ENCODE results near the gene RASL12.

DNA sequence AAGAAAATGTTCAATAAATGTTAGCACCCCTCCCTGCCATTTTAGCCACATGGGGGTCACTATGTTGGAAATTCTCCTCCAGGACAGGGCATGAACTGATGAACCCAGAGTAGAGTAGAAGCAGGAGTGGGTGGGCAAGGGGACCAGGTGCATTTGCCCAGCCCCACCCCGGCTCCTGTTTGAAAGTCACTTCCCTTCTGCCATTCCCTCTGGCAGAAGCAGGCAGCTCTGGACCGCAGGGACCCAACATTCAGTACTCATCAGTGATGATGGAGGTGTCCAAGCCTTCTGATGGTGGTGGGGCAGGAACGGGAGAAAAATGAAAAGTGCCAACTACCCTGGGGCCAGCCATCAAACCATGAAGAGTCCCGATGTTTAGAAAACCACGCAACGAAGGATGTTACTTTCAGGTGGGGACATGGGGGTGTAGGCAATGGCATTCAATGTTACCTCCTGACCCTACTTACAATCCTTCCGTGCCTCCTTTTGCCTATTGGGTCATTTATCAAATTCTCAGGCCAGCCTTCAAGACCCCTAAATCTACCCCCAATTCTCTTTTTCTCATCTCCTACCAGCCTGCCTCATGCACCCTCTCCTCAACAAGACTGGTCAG is 30.0 kb upstream of the RASL12 start:
- TF ChIP-seq, protein P1, sequence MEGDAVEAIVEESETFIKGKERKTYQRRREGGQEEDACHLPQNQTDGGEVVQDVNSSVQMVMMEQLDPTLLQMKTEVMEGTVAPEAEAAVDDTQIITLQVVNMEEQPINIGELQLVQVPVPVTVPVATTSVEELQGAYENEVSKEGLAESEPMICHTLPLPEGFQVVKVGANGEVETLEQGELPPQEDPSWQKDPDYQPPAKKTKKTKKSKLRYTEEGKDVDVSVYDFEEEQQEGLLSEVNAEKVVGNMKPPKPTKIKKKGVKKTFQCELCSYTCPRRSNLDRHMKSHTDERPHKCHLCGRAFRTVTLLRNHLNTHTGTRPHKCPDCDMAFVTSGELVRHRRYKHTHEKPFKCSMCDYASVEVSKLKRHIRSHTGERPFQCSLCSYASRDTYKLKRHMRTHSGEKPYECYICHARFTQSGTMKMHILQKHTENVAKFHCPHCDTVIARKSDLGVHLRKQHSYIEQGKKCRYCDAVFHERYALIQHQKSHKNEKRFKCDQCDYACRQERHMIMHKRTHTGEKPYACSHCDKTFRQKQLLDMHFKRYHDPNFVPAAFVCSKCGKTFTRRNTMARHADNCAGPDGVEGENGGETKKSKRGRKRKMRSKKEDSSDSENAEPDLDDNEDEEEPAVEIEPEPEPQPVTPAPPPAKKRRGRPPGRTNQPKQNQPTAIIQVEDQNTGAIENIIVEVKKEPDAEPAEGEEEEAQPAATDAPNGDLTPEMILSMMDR (IDR thresholded peaks at IDR 0.05; ENCODE audit: insufficient read depth, low read length, poor library complexity, severe bottlenecking) = no peak
- TF ChIP-seq EZH2phosphoT487 (conservative IDR thresholded peaks at IDR 0.05; ENCODE audit: low read length) = no peak
